ENCODE measurements around the gene ACVR2B.
"Not testable (repeated sequence)": the region's sequence is repeated elsewhere in the genome, so short reads cannot be mapped to it uniquely, and the experiment has no call there.

DNA sequence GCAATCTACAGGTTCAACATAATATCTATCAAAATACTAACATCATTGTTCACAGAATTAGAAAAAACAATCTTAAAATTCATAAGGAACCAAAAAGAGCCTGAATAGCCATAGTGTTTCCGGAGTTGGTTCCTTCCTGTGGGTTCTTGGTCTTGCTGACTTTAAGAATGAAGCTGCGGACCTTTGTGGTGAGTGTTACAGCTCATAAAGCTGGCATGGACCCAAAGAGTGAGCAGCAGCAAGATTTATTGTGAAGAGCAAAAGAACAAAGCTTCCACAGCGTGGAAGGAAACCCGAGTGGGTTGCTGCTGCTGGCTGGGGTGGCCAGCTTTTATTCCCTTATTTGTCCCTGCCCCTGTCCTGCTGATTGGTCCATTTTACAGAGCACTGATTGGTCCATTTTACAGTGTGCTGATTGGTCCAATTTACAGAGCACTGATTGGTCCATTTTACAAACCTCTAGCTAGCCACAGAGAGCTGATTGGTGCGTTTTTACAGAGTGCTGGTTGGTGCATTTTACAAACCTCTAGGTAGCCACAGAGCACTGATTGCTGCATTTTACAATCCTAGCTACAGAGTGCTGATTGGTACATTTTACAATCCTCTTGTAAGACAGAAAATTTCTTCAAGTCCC is 15.1 kb upstream of the ACVR2B start:
- TF ChIP-seq ZFP37 (CRISPR knock-in tag; IDR thresholded peaks at IDR 0.05; ENCODE audit: borderline replicate concordance); RELA (CRISPR knock-in tag; IDR thresholded peaks at IDR 0.05); KLF12 (CRISPR knock-in tag; IDR thresholded peaks at IDR 0.05; ENCODE audit: borderline replicate concordance); ATM (IDR thresholded peaks at IDR 0.05; ENCODE audit: borderline replicate concordance); CTCF (CRISPR knock-in tag; IDR thresholded peaks at IDR 0.05); CREB3 (CRISPR knock-in tag; IDR thresholded peaks at IDR 0.05); ZNF747 (CRISPR knock-in tag; IDR thresholded peaks at IDR 0.05; ENCODE audit: borderline replicate concordance); CHD2 (IDR thresholded peaks at IDR 0.05; ENCODE audit: low read depth, low read length); ZNF644 (CRISPR knock-in tag; IDR thresholded peaks at IDR 0.05; ENCODE audit: low read depth); TCF7L2 (IDR thresholded peaks at IDR 0.05; ENCODE audit: low read depth, low read length); ZNF263 (CRISPR knock-in tag; IDR thresholded peaks at IDR 0.05): not testable (repeated sequence)
- TF ChIP-seq, protein P1, sequence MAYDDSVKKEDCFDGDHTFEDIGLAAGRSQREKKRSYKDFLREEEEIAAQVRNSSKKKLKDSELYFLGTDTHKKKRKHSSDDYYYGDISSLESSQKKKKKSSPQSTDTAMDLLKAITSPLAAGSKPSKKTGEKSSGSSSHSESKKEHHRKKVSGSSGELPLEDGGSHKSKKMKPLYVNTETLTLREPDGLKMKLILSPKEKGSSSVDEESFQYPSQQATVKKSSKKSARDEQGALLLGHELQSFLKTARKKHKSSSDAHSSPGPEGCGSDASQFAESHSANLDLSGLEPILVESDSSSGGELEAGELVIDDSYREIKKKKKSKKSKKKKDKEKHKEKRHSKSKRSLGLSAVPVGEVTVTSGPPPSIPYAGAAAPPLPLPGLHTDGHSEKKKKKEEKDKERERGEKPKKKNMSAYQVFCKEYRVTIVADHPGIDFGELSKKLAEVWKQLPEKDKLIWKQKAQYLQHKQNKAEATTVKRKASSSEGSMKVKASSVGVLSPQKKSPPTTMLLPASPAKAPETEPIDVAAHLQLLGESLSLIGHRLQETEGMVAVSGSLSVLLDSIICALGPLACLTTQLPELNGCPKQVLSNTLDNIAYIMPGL (CRISPR knock-in tag; IDR thresholded peaks at IDR 0.05; ENCODE audit: borderline replicate concordance in 1 of 2, low read depth in 1 of 2), result not testable (repeated sequence)

Measured in HepG2 (cell line).